ENCODE data around the gene OR1S2. TPM values are rescaled to one million over a fixed set of nuclear protein-coding genes. Genes with fewer than 3 reads are reported as not detected.

The OR1S2 gene
- polyA plus RNA-seq, 5 donors, result not detected

Other genes starting within 250 kb of the OR1S2 start
- not detected for gene OR9Q1, start 180.3 kb downstream of the OR1S2 start, polyA plus RNA-seq (ENCODE audit: insufficient read depth in 1 of 5, insufficient read length in 5 of 5, low replicate concordance in 1 of 5)
- gene OR6Q1, start 173.2 kb downstream of the OR1S2 start, polyA plus RNA-seq (ENCODE audit: insufficient read depth in 1 of 5, insufficient read length in 5 of 5, low replicate concordance in 1 of 5), result not detected
- gene OR9I1, start 78.6 kb downstream of the OR1S2 start, polyA plus RNA-seq (ENCODE audit: insufficient read depth in 1 of 5, insufficient read length in 5 of 5, low replicate concordance in 1 of 5), result not detected
- gene OR9Q2, start 15.1 kb downstream of the OR1S2 start, polyA plus RNA-seq (ENCODE audit: insufficient read depth in 1 of 5, insufficient read length in 5 of 5, low replicate concordance in 1 of 5), result not detected
- not detected for gene OR1S1, start 8.6 kb upstream of the OR1S2 start, polyA plus RNA-seq (ENCODE audit: insufficient read depth in 1 of 5, insufficient read length in 5 of 5, low replicate concordance in 1 of 5)
- under 1 TPM in 1 of 5 donors, not detected in 4; 0.30 TPM for gene OR10Q1, start 24.8 kb upstream of the OR1S2 start, polyA plus RNA-seq (ENCODE audit: insufficient read depth in 1 of 5, insufficient read length in 5 of 5, low replicate concordance in 1 of 5)
- not detected for gene OR10W1, start 64.1 kb upstream of the OR1S2 start, polyA plus RNA-seq (ENCODE audit: insufficient read depth in 1 of 5, insufficient read length in 5 of 5, low replicate concordance in 1 of 5)
- gene OR5B17, start 154.9 kb upstream of the OR1S2 start, polyA plus RNA-seq (ENCODE audit: insufficient read depth in 1 of 5, insufficient read length in 5 of 5, low replicate concordance in 1 of 5), result not detected
- gene OR5B3, start 202.7 kb upstream of the OR1S2 start, polyA plus RNA-seq (ENCODE audit: insufficient read depth in 1 of 5, insufficient read length in 5 of 5, low replicate concordance in 1 of 5), result not detected
- not detected for gene OR5B2, start 224.0 kb upstream of the OR1S2 start, polyA plus RNA-seq (ENCODE audit: insufficient read depth in 1 of 5, insufficient read length in 5 of 5, low replicate concordance in 1 of 5)
- gene OR5B12, start 238.1 kb upstream of the OR1S2 start, polyA plus RNA-seq (ENCODE audit: insufficient read depth in 1 of 5, insufficient read length in 5 of 5, low replicate concordance in 1 of 5), result not detected